ENCODE measurements around the gene ITPKB.

DNA sequence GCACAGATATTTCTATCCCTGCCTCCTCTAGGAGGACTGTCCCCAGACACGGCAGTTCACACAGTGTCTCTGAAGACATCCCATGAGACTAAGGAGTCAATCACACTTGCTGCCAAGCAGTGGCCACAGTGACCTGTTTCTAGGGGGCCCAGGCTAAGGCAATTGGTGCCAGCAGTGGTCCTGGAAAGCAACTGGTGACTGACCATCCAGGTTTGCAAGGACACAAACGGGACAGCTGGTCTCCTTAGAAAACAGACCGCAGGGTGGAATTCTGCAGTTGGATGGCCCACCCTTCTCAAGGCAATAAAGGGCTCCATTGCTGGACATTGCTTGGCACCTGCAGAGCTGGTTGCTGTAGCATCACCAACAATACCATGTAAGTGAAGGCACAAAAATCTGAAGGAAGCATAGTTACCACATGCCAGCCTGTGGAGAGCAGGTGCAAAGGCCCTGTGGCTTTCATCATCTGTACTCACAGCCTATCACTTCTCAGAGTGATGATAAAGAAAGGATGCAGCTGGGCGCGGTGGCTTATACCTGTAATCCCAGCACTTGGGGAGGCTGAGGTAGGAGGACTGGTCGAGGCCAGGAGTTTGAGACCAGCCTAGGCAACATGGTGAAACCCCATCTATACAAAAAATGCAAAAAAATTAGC, 109.1 kb downstream of the ITPKB start:
- no peak for TF ChIP-seq CREB1 (IDR thresholded peaks at IDR 0.05; ENCODE audit: low read depth)
- TF ChIP-seq NFIC (IDR thresholded peaks at IDR 0.05) = no peak
- no peak for TF ChIP-seq YY1 (IDR thresholded peaks at IDR 0.05; ENCODE audit: low read depth)
- TF ChIP-seq EP300 (IDR thresholded peaks at IDR 0.05; ENCODE audit: borderline replicate concordance) = no peak
- TF ChIP-seq, protein P1, sequence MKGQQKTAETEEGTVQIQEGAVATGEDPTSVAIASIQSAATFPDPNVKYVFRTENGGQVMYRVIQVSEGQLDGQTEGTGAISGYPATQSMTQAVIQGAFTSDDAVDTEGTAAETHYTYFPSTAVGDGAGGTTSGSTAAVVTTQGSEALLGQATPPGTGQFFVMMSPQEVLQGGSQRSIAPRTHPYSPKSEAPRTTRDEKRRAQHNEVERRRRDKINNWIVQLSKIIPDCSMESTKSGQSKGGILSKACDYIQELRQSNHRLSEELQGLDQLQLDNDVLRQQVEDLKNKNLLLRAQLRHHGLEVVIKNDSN (IDR thresholded peaks at IDR 0.05) = no peak
- TF ChIP-seq CEBPB (IDR thresholded peaks at IDR 0.05) = no peak
- TF ChIP-seq, protein P2, sequence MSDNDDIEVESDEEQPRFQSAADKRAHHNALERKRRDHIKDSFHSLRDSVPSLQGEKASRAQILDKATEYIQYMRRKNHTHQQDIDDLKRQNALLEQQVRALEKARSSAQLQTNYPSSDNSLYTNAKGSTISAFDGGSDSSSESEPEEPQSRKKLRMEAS (IDR thresholded peaks at IDR 0.05) = no peak
- TF ChIP-seq EGR1 (IDR thresholded peaks at IDR 0.05) = no peak
